ACHN (cell line): ENCODE data around the gene BICD1.
"Not testable (repeated sequence)": the region's sequence is repeated elsewhere in the genome, so short reads cannot be mapped to it uniquely, and the experiment has no call there.

ENCODE experiments used
- DNase-seq: peaks from one replicate; pipeline ENCODE4 v3.0.0-alpha.2; 2015
- in situ Hi-C: cut with HindIII; loops from 2 replicates; pipeline ENCODE4 v1.10.0; 2017; ENCODE audit warnings: low sequenced_read_pairs, low pct_ligation_motif_present, low pct_unique_long_range_greater_than_20kb

BICD1 gene

DNA sequence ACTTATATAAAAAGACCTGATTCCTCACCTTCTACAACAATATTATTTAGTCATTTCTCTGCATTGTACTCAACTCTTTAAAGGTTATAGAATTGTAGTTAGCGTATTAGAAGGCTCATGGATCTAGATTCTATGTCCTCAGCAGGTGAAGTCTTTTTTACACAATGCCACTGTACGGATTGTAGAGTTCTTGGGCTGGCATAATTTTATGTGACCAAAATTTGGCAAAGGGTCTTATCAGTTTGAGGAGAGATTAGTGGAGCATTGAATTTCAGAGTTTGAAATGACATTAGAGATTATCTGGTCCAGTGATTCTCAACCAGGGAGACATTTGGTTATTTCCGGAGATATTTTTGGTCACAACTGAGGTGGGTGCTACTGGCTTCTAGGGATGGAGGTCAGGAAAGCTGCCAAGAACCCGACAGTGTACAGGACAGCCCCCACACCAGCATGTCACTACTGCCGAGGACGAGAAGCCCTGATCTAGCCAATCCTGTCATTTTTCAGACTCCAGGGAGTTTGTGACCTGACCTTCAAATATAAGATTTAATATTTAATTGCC, 63.9 kb downstream of the BICD1 start:
- in situ Hi-C loops, result no loop called here
- DNase-seq, result no peak

DNA sequence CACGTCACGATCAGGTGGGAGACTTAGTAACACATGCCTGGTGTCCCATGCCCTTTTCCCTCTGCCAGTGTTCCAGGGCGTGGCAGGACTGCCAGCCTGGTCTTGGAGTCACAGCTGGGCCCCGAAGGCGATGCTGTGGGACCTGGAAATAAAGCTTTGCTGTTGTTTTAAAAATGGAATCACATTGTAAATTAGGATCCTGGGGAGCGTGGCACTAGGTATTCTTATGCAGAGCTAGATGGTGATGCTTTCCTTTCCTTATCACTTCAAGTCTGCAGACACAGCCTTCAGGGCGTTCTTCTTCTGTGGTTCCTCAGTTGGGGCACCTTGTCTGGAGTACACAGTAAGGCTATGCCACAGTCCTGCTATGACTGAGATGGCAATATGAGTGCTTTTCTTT, 64.6 kb downstream of the BICD1 start:
- DNase-seq, result no peak
- in situ Hi-C loops, result no loop called here

DNA sequence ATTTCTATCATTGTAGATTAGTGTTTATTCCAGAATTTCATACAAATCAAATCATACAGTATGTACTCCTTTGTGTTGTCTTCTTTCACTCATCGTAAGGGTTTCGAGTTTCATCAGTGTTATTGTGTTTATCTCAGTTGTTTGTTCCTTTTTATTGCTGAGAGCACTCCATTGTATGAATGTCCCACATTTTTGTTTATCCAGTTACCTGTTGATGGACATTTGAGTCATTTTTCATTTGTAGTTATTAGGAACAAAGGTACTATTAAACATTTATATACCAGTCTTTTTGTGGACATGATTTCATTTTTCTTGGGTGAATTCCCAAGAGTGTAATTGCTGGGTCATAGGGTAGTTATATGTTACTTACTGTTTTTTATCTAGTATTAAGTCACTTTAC, 70.0 kb downstream of the BICD1 start:
- no peak for DNase-seq
- in situ Hi-C loops, result no loop called here

GRCh38 chr12:32178341-32179010, 71.8 kb downstream of the BICD1 start:
- no peak for DNase-seq
- in situ Hi-C loops, result no loop called here

- DNase-seq, result no peak
Observed at GRCh38 chr12:32179011-32179395, 72.4 kb downstream of the BICD1 start.

DNA sequence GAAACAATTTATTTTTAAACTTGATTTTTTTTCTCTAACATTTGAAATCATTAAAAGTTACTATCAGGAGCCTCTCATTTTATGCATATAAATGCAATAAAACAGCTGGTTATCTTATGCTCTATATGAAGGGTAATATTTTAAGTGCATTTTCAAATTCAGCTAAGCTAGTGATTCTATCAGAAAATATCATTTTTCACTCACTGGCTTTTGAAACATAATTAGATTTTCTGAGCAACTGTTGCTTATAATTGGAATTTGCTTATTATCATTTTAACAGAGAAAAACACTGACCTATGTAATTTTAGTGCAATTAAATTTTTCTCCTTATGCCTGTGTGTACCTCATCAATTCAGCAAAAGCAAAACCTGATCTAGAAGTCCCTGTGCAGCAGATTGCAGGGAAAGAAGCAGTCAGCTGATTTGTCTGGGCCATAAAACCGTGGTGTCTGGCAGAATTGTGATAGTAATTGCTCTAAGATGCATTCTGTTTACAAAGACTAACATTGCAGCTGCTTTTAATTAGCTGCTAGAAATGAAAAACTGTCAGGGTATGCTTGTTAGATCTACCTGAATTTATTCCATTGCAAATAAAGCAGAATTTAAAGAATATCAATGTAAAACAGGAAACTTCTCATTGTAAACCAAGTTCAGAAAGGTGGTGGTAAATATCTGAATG, 75.0 kb downstream of the BICD1 start:
- DNase-seq, result no peak
- in situ Hi-C loops, result no loop called here

More at GRCh38 chr12:32179011-32179395, 72.4 kb downstream of the BICD1 start:
- in situ Hi-C loops, result no loop called here

GRCh38 chr12:32183650-32184049, 77.0 kb downstream of the BICD1 start:
- DNase-seq, result no peak
- in situ Hi-C loops, result no loop called here

DNA sequence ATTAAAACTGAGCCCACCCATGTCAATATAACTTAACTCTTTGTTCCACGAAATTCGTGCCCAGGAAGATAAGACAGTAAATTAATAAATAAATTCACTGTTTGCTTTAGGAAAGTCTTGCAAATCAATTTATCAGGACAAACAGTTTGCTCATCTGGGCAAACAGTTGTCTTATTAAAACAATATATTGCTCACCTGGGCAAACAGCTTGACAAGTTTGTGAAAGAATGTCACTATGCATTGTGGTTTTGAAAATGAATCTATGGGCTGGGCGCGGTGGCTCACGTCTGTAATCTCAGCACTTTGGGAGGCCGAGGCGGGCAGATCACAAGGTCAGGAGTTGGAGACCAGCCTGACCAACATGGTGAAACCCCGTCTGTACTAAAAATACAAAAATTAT, 80.5 kb downstream of the BICD1 start:
- in situ Hi-C loops, DNase-seq: not testable (repeated sequence)

- no peak for DNase-seq
- in situ Hi-C loops, result no loop called here
Observed at GRCh38 chr12:32191445-32191844, 84.8 kb downstream of the BICD1 start.

GRCh38 chr12:32196250-32197198, 89.9 kb downstream of the BICD1 start:
- in situ Hi-C loops, result no loop called here
- DNase-seq, result no peak

GRCh38 chr12:32197421-32197820, 90.8 kb downstream of the BICD1 start:
- in situ Hi-C loops, result no loop called here
- DNase-seq, result no peak

DNA sequence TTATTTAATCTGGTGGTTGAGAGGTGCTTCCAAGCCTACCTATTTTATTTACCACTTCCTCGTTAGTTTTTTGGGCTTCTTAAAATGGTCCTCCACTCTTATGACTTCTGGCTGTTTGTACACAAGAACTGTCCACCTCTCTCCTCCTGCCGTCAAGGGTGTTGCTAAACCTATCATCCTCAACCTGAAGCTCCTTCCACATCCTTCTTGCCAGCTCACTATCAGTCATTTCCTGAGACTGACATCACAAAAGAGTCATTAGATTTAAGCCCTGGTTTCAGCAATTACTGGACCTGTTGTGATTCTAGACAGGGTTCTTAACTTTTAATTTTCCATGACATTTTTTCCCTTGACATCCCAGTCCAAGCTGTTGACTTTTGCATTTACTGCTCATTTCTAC, 91.9 kb downstream of the BICD1 start:
- in situ Hi-C loops, result no loop called here
- peak; percentile 26 for DNase-seq

GRCh38 chr12:32201096-32201495, 94.4 kb downstream of the BICD1 start:
- no peak for DNase-seq
- in situ Hi-C loops, result no loop called here

GRCh38 chr12:32201976-32202375, 95.3 kb downstream of the BICD1 start:
- DNase-seq, result no peak
- in situ Hi-C loops, result no loop called here

GRCh38 chr12:32205731-32206130, 99.1 kb downstream of the BICD1 start:
- in situ Hi-C loops, result no loop called here

DNA sequence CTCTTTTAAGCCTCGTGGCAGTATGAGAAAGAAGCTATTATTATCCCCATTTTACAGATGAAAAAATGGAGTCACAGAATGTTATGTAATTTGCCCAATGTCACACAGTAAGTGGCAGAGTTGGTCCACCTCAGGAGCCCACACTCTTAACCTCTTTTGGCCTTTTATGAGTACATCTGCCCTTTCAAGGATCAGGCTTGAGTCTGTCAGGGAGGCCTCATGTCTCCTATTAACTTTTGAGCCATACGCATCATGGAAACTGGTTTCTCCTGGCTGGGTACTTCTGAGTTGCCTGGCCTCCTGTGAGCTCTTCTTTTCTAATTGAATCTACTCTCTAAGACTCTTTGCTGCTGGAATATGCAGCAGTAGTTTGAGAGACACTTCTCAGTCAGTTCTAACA, 101.7 kb downstream of the BICD1 start:
- no peak for DNase-seq
- in situ Hi-C loops, result no loop called here

More at GRCh38 chr12:32205731-32206130, 99.1 kb downstream of the BICD1 start:
- no peak for DNase-seq

DNA sequence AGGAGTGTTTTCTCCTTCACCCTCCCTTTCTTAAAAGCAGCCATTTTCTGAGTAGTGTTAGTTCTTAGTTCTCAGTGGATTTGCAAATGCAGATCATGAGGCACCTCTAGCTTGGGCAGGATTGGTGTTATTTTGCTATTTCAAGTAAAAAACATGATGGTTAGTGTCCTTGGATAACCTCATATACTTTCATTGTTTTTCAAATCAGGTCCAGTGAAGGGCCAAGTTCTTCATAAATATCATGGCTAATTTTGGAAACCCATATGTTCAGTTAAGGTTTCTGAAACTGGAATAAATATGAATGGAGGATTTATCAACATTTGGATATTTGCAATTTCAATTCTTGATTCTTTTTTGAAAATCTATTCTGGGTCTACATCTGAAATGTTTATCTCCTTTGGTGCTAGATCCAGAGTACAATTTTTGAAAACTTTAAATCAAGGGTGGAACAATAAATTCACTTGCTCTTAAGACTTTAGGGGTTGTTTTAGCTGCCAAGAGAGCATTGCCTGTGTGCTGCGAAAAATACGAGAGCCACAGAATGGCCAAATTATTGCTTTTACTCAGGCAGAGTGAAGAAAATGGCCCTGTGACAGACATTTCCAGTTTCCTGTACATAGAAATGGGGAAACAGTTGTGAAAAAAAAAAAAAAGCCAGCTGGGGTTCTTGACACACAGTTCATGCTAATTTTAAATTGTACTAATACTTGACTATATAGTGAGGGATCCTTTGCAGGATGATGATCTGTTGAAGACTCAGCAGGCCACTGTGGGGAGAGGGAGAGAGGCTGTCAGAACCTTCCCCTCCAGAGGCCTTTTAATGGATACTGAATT, 104.6 kb downstream of the BICD1 start:
- no peak for DNase-seq
- in situ Hi-C loops, result no loop called here

DNA sequence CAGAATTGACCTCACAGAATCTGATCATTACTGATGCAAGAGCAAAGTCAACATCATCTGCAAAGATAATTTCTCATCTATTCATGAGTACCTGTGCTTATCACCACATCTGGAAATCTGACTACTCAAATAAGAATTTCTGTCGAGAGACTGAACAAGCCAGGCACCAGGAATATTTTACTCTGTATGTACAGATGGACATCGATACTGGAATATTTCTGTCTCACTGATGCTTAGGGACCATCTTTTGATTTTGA, 105.2 kb downstream of the BICD1 start:
- in situ Hi-C loops, result no loop called here

More for the DNA sequence above, 105.2 kb downstream of the BICD1 start:
- DNase-seq, result no peak
